ENCODE measurements around the gene PITPNM3. TPM values are rescaled to one million over a fixed set of nuclear protein-coding genes. Genes with fewer than 3 reads are reported as not detected.

The PITPNM3 gene
- total and polyA plus RNA-seq, 11 donors = 0.16 to 1.7 (median 0.33) TPM

GRCh38 chr17:6548034-6548433 is 8.3 kb downstream of the PITPNM3 start:
- peaks cover 0 to 9% (median 0%) of the 10 kb centered on the region in 9 donors for H3K27me3 ChIP-seq
- H3K27ac ChIP-seq = peak overlapping the region in 1 of 12 donors; percentile 78
- intact Hi-C loops (cut with DNase I) = loop anchor here in 1 of 10 donors (10.0 kb wide), 1 partner anchor 73 kb away; no protein-coding TSS in a partner anchor
- DNase-seq = no peak
- no peak overlapping the region for H3K4me3 ChIP-seq
- H3K9me3 ChIP-seq = no peaks in the 10 kb centered on the region
- 64 to 71% (median 70%) methylated on average over 5 of the region's 5 CpGs for WGBS, 4 donors
- peak in 1 of 4 donors; percentile 7 for ATAC-seq
- no peaks in the 10 kb centered on the region for H3K36me3 ChIP-seq
- TF ChIP-seq POLR2A (IDR thresholded peaks at IDR 0.05) (no peak), CTCF (IDR thresholded peaks at IDR 0.05) (no peak)
- peaks cover 0 to 13% (median 7%) of the 10 kb centered on the region in 12 donors for H3K4me1 ChIP-seq

- intact Hi-C loops (cut with DNase I) = loop anchor here in 1 of 10 donors (10.0 kb wide), 1 partner anchor 73 kb away; no protein-coding TSS in a partner anchor
- WGBS, 4 donors = 80 to 93% (median 91%) methylated on average over 6 of the region's 6 CpGs
- H3K36me3 ChIP-seq = no peaks in the 10 kb centered on the region
- H3K27ac ChIP-seq = no peak overlapping the region
- peaks cover 0 to 13% (median 7%) of the 10 kb centered on the region in 12 donors for H3K4me1 ChIP-seq
- DNase-seq (no peak), ATAC-seq (no peak)
- no peaks in the 10 kb centered on the region for H3K9me3 ChIP-seq
- peaks cover 0 to 2% (median 0%) of the 10 kb centered on the region in 9 donors for H3K27me3 ChIP-seq
- H3K4me3 ChIP-seq = no peak overlapping the region
- TF ChIP-seq CTCF (IDR thresholded peaks at IDR 0.05) (no peak), POLR2A (IDR thresholded peaks at IDR 0.05) (no peak)
Measured at GRCh38 chr17:6547336-6547735, 9.0 kb downstream of the PITPNM3 start.

GRCh38 chr17:6546069-6546718 is 10.2 kb downstream of the PITPNM3 start:
- H3K27me3 ChIP-seq = no peaks in the 10 kb centered on the region
- no peak overlapping the region for H3K27ac ChIP-seq
- ATAC-seq = no peak
- no peak for DNase-seq
- intact Hi-C loops (cut with DNase I) = loop anchor here in 1 of 10 donors (10.0 kb wide), 1 partner anchor 71 kb away; no protein-coding TSS in a partner anchor
- no peaks in the 10 kb centered on the region for H3K36me3 ChIP-seq
- peaks cover 0 to 13% (median 7%) of the 10 kb centered on the region in 12 donors for H3K4me1 ChIP-seq
- no peak overlapping the region for H3K4me3 ChIP-seq
- no peak for TF ChIP-seq CTCF (IDR thresholded peaks at IDR 0.05)
- TF ChIP-seq POLR2A (IDR thresholded peaks at IDR 0.05) = no peak
- no peaks in the 10 kb centered on the region for H3K9me3 ChIP-seq
- 89 to 90% (median 89%) methylated on average over 8 to 10 of the region's 10 CpGs for WGBS, 4 donors

- 71 to 81% (median 75%) methylated on average over 8 of the region's 8 CpGs for WGBS, 4 donors
- no peaks in the 10 kb centered on the region for H3K9me3 ChIP-seq
- H3K27me3 ChIP-seq = no peaks in the 10 kb centered on the region
- no peak overlapping the region for H3K4me3 ChIP-seq
- H3K4me1 ChIP-seq = peaks cover 0 to 13% (median 7%) of the 10 kb centered on the region in 12 donors
- no peak for DNase-seq
- TF ChIP-seq POLR2A (IDR thresholded peaks at IDR 0.05) (no peak), CTCF (IDR thresholded peaks at IDR 0.05) (no peak)
- no peak for ATAC-seq
- H3K27ac ChIP-seq = no peak overlapping the region
- no peaks in the 10 kb centered on the region for H3K36me3 ChIP-seq
- intact Hi-C loops (cut with DNase I) = loop anchor here in 1 of 10 donors (10.0 kb wide), 1 partner anchor 70 kb away; no protein-coding TSS in a partner anchor
Measured at GRCh38 chr17:6545291-6545690, 11.1 kb downstream of the PITPNM3 start.

Data from heart left ventricle (tissue), 16 donors.